K562 (cell line): Measurements from ENCODE around the gene HHATL. TPM values are rescaled to one million over a fixed set of nuclear protein-coding genes. Genes with fewer than 3 reads are reported as not detected.

ENCODE experiments used
- ATAC-seq: fragments of 200-7000 bp; cut with Tn5 transposase; 3 replicates; pipeline ENCODE4 v1.9.1; 2020; ENCODE audit warnings: moderate library complexity
- BruUV-seq: library from RNA; stranded (reverse); fragments of 400-500 nt; replicated peaks from 2 replicates; lab custom pipeline; 2021; lab: Mats Ljungman, UMichigan
- CTCF ChIA-PET: fragments of 300-600 bp; formaldehyde crosslinking; extraction: SDS; loops from one replicate; lab custom pipeline; 2021; ENCODE audit warnings: low intra/inter-chr PET ratio; lab: Yijun Ruan, JAX
- POLR2A ChIA-PET: fragments of 300-600, 350-650 bp; sonication (Branson Sonifier 250); formaldehyde crosslinking; extraction: SDS; loops from one replicate; lab custom pipeline; 2021; ENCODE audit warnings: antibody characterized with exemption, inconsistent platforms; lab: Yijun Ruan, JAX
- DNase-seq, 4 experiments: peaks; one replicate each; pipeline versions ENCODE4 v3.0.0 to v3.0.0-alpha.2; 2011 to 2018; ENCODE audit warnings: low spot score in 3 of 4, mixed read lengths in 3 of 4; ENCODE audit errors: extremely low read depth in 1 of 4
- FAIRE-seq: peaks from 2 replicates; lab custom pipeline; 2011; peaks lifted over from hg19 to GRCh38; lab: Jason Lieb, UNC
- H2AFZ ChIP-seq: 2 replicates; pipeline ENCODE4 v1.6.0; 2011; ENCODE audit warnings: low read depth, low read length, control low read depth, inconsistent platforms
- H3K27ac ChIP-seq: fragments of 200-600 bp; 3 replicates; pipeline ENCODE4 v1.8.0; 2011; ENCODE audit warnings: low read depth, mild to moderate bottlenecking, control low read depth, inconsistent platforms, low read length, moderate library complexity, mixed read lengths; ENCODE audit errors: extremely low read depth
- H3K27me3 ChIP-seq, 2 experiments: fragments of 300-600 bp in 1 of 2; 2 replicates in 1 of 2; 3 replicates in 1 of 2; pipeline versions ENCODE4 v1.6.0 to v1.8.0; 2011; ENCODE audit warnings: inconsistent platforms in 2 of 2, low read length in 2 of 2, mild to moderate bottlenecking in 1 of 2, mixed read lengths in 1 of 2, moderate library complexity in 1 of 2; ENCODE audit not compliant: control insufficient read depth in 2 of 2, insufficient read depth in 2 of 2
- H3K36me3 ChIP-seq: fragments of 300-600 bp; 3 replicates; pipeline ENCODE4 v1.8.0; 2011; ENCODE audit warnings: mild to moderate bottlenecking, low read length, inconsistent platforms; ENCODE audit not compliant: control insufficient read depth, insufficient read depth
- H3K4me1 ChIP-seq, 2 experiments: fragments of 200-600 bp in 1 of 2; replicated peaks in 1 of 2; 2 replicates in 1 of 2; 3 replicates in 1 of 2; pipeline versions ENCODE4 v1.5.1 to v1.8.0; 2011; ENCODE audit warnings: inconsistent platforms in 2 of 2, low read length in 2 of 2, mild to moderate bottlenecking in 1 of 2, mixed read lengths in 1 of 2, moderate library complexity in 1 of 2; ENCODE audit not compliant: control insufficient read depth in 2 of 2, insufficient read depth in 2 of 2
- H3K4me2 ChIP-seq: 2 replicates; pipeline ENCODE4 v1.6.1; 2011; ENCODE audit warnings: low read length, control low read depth, inconsistent platforms, mixed read lengths; ENCODE audit not compliant: insufficient read depth
- H3K4me3 ChIP-seq: fragments of 200-600 bp; sonication (generic), shearing (Covaris generic); 2 replicates; pipeline ENCODE4 v1.5.1; 2016; ENCODE audit warnings: control low read depth, inconsistent platforms
- H3K79me2 ChIP-seq: fragments of 200-600 bp; 3 replicates; pipeline ENCODE4 v1.8.0; 2011; ENCODE audit warnings: low read length, inconsistent platforms; ENCODE audit not compliant: control insufficient read depth, insufficient read depth
- H3K9ac ChIP-seq, 2 experiments: 2 replicates each; pipeline versions ENCODE4 v1.6.0 to v1.6.1; 2011; ENCODE audit warnings: low read depth in 2 of 2, low read length in 2 of 2, control low read depth in 1 of 2, inconsistent platforms in 1 of 2, mild to moderate bottlenecking in 1 of 2, mixed read lengths in 1 of 2; ENCODE audit not compliant: insufficient read depth in 1 of 2
- H3K9me1 ChIP-seq: one replicate; pipeline ENCODE4 v1.6.0; 2011; ENCODE audit warnings: inconsistent platforms, mild to moderate bottlenecking, low read length, moderate library complexity; ENCODE audit not compliant: control insufficient read depth, insufficient read depth
- H3K9me3 ChIP-seq: replicated peaks from 2 replicates; pipeline ENCODE4 v1.5.1; 2011; ENCODE audit warnings: low read depth, low read length, inconsistent platforms; ENCODE audit not compliant: control insufficient read depth, insufficient read depth
- H4K20me1 ChIP-seq: replicated peaks from 2 replicates; pipeline ENCODE4 v1.6.1; 2011; ENCODE audit warnings: low read length, inconsistent platforms, mixed read lengths; ENCODE audit not compliant: control insufficient read depth, insufficient read depth
- KDM5B ChIP-seq: fragments of 200-600 bp; sonication (generic); IDR thresholded peaks from 2 replicates; pipeline ENCODE4 v1.6.1; 2012; ENCODE audit warnings: low read depth, mild to moderate bottlenecking, moderate library complexity, low read length, control low read depth, inconsistent platforms; ENCODE audit not compliant: insufficient replicate concordance
- WGBS: fragments of 100-300 bp; shearing (Covaris generic); methylation state at CpG from one replicate; pipeline ENCODE4 v1.1.6; 2016; ENCODE audit warnings: low coverage, mixed read lengths; ENCODE audit not compliant: insufficient coverage; ENCODE audit errors: missing lambda C conversion rate; 5-methylcytosine and 5-hydroxymethylcytosine counted together
- in situ Hi-C: fragments of 300-500 bp; cut with MboI; formaldehyde crosslinking; loops from 4 replicates; pipeline ENCODE4 v1.15.0; 2018; ENCODE audit warnings: inconsistent platforms, mixed read lengths
- intact Hi-C: fragments of 100-400 bp; cut with micrococcal nuclease; formaldehyde crosslinking; loops from 2 replicates; pipeline ENCODE4 v1.14.2; 2022
- polyA plus RNA-seq, 8 experiments: library from polyadenylated mRNA; depleted of rRNA in 4 of 8; stranded (reverse) in 5 of 8; unstranded in 3 of 8; fragments of >200 nt; fragmentation: Nextera tagmentation in 2 of 8; fragmentation: Illumina TruSeq in 1 of 8; extraction: Ambion mirVana in 2 of 8; extraction: Trizol in 1 of 8; gene quantifications; 2 replicates each; pipeline versions ENCODE4 v1.2.1 to v1.2.3, GENCODE V29; 2011 to 2014; ENCODE audit warnings: inconsistent platforms in 1 of 8, missing spikeins in 1 of 8
- total RNA-seq, 7 experiments: library from RNA; depleted of rRNA in 6 of 7; stranded (reverse); fragments of >200 nt in 6 of 7; fragmentation: Illumina TruSeq in 2 of 7; extraction: Trizol in 2 of 7; gene quantifications; 2 replicates each; pipeline versions ENCODE4 v1.2.1 to v1.2.3, GENCODE V29; 2011 to 2021; ENCODE audit warnings: low replicate concordance in 1 of 7
- TF ChIP-seq, protein P1 (sequence below), 3 experiments: IDR thresholded peaks in 2 of 3; conservative IDR thresholded peaks in 1 of 3; 2 replicates each; pipeline ENCODE4 v1.5.1; 2011 to 2012; ENCODE audit warnings: low read length in 3 of 3, mild to moderate bottlenecking in 3 of 3, control low read depth in 2 of 3, improper control_type of control experiment in 1 of 3, inconsistent platforms in 1 of 3, low read depth in 1 of 3, mixed read lengths in 1 of 3, moderate library complexity in 1 of 3; ENCODE audit not compliant: insufficient read depth in 2 of 3

HHATL gene
- total and polyA plus RNA-seq, 9 of the 15 experiments (the other 6 are each of a cell fraction or from before 2014, with no cell fraction given) = not detected

DNA sequence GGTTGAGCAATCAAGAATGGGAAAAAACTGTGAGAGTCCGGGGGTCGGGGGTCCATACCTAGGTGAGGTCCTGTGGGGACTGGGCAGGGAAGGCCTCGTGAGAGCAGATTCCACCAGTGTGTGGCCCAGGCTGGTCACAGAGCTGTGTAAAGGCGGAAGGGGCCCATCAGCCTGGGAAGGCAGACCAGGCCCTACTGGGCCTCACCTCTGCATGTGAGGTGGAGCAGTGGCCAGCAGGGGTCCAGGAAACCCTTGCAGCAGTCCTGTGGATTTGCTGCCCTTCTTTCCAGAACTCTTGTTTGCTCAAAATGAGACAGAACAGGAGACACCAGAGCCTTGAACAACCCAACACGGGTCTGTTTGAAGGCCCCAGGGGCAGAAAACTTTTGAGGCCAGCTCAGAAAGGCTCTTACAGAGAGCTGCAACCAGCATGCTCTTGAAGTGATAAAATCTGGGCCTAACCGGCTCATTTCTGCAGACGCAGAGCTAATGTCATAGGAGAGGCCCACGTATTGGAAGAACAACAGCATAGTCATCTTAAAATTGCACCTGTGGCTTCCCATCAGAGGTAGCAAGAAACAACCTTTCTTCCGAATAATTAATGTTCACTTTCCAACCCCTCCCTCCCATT, 30.3 kb upstream of the HHATL start:
- ATAC-seq (peak; percentile 81), FAIRE-seq (no peak), DNase-seq (peak in 1 of 4 experiments; percentile 39)
- Histone ChIP-seq H3K9ac (no peak overlapping the region), H3K9me1 (no peaks in the 10 kb centered on the region), H3K27me3 (peaks cover 26 to 36% of the 10 kb centered on the region in 2 experiments; a peak in 4 of 5 replicates), H3K27ac (no peak overlapping the region), H4K20me1 (no peaks in the 10 kb centered on the region; the same call in 1 of the 2 replicates), H3K4me3 (no peak overlapping the region), H3K4me1 (no peaks in the 10 kb centered on the region), H3K4me2 (no peak overlapping the region), H3K36me3 (no peaks in the 10 kb centered on the region), H3K79me2 (no peaks in the 10 kb centered on the region), H2AFZ (peak overlapping the region; percentile 36; the same call in 1 of the 2 replicates), H3K9me3 (0 out of 2 replicates have a peak, but pooled peaks cover 2% of the 10 kb centered on the region)
- in situ Hi-C loops = no loop called here
- intact Hi-C loops = no loop called here
- BruUV-seq = no TSS peak
- POLR2A ChIA-PET = no interaction called here
- TF ChIP-seq KDM5B = no peak
- TF ChIP-seq, protein P1, sequence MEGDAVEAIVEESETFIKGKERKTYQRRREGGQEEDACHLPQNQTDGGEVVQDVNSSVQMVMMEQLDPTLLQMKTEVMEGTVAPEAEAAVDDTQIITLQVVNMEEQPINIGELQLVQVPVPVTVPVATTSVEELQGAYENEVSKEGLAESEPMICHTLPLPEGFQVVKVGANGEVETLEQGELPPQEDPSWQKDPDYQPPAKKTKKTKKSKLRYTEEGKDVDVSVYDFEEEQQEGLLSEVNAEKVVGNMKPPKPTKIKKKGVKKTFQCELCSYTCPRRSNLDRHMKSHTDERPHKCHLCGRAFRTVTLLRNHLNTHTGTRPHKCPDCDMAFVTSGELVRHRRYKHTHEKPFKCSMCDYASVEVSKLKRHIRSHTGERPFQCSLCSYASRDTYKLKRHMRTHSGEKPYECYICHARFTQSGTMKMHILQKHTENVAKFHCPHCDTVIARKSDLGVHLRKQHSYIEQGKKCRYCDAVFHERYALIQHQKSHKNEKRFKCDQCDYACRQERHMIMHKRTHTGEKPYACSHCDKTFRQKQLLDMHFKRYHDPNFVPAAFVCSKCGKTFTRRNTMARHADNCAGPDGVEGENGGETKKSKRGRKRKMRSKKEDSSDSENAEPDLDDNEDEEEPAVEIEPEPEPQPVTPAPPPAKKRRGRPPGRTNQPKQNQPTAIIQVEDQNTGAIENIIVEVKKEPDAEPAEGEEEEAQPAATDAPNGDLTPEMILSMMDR (IDR thresholded peaks at IDR 0.05 in 2 of 3, conservative IDR thresholded peaks at IDR 0.05 in 1 of 3; ENCODE audit: insufficient read depth in 2 of 3, low read depth in 1 of 3, low read length in 3 of 3) = peak; percentile 30 to 41 (median 40); a peak in 3 of 6 replicates
- WGBS = 12% methylated on average over 9 of the region's 9 CpGs
- CTCF ChIA-PET = no interaction called here
